Measurements from ENCODE around the gene PIM3.

Gene PIM3

GRCh38 chr22:50008151-50009040, 47.8 kb downstream of the PIM3 start:
- DNase-seq = no peak

- DNase-seq = no peak
These were observed 48.7 kb downstream of the PIM3 start for GRCh38 chr22:50009251-50009650.

GRCh38 chr22:50009765-50010675, 49.4 kb downstream of the PIM3 start:
- DNase-seq = no peak

GRCh38 chr22:50010676-50011446, 50.3 kb downstream of the PIM3 start:
- DNase-seq = peak in 1 of 2 experiments; percentile 37

GRCh38 chr22:50011447-50012210, 51.1 kb downstream of the PIM3 start:
- DNase-seq = no peak

- DNase-seq = no peak
These were observed 51.9 kb downstream of the PIM3 start, which contains the start of gene IL17REL for GRCh38 chr22:50012211-50013181. Gene IL17REL (minus strand): TSS chr22:50012765. CDS start chr22:50012646, 119 bp downstream.

Measured in activated CD4-positive, alpha-beta T cell treated with anti-CD3 and anti-CD28 coated beads, Interleukin-2, amount 50 U/mL, for 48 hours (primary cell).